Naive thymus-derived CD4-positive, alpha-beta T cell (primary cell): ENCODE data around the gene OGDH. TPM values are rescaled to one million over a fixed set of nuclear protein-coding genes. Genes with fewer than 3 reads are reported as not detected.

Experiments used
- ATAC-seq: fragments of 150-1000 bp; cut with Tn5 transposase; 2 replicates; pipeline ENCODE4 v1.10.0; 2021; ENCODE audit warnings: mild to moderate bottlenecking, moderate library complexity
- CTCF ChIA-PET: fragments of 350-600 bp; sonication (Branson Sonifier 250); formaldehyde crosslinking; loops from one replicate; lab custom pipeline; 2021; ENCODE audit warnings: antibody characterized with exemption; lab: Charles Lee
- POLR2A ChIA-PET: fragments of 350-600 bp; sonication (Branson Sonifier 250); formaldehyde crosslinking; loops from one replicate; lab custom pipeline; 2021; ENCODE audit warnings: antibody characterized with exemption, inconsistent platforms; lab: Charles Lee
- DNase-seq, 9 donors: peaks; one replicate each; pipeline versions ENCODE4 v3.0.0 to v3.0.0-alpha.2; 2020 to 2022; ENCODE audit warnings: mixed read lengths in 1 of 9
- H3K27ac ChIP-seq: one replicate; pipeline ENCODE4 v1.7.0; 2013; ENCODE audit warnings: mild to moderate bottlenecking, low read depth, low read length, moderate library complexity
- H3K27me3 ChIP-seq, 2 donors: one replicate each; pipeline ENCODE4 v1.7.0; 2013; ENCODE audit warnings: low read length in 2 of 2, mild to moderate bottlenecking in 2 of 2, moderate library complexity in 2 of 2; ENCODE audit not compliant: control insufficient read depth in 2 of 2, insufficient read depth in 2 of 2
- H3K36me3 ChIP-seq, 3 experiments: 1 replicate in 2 of 3; 2 replicates in 1 of 3; pipeline ENCODE4 v1.7.0; 2013; ENCODE audit warnings: low read length in 3 of 3, mild to moderate bottlenecking in 3 of 3, moderate library complexity in 1 of 3; ENCODE audit not compliant: insufficient read depth in 3 of 3, control insufficient read depth in 2 of 3
- H3K4me1 ChIP-seq, 2 donors: one replicate each; pipeline ENCODE4 v1.7.0; 2013; ENCODE audit warnings: low read length in 2 of 2, mild to moderate bottlenecking in 2 of 2, moderate library complexity in 1 of 2; ENCODE audit not compliant: control insufficient read depth in 2 of 2, insufficient read depth in 2 of 2
- H3K4me3 ChIP-seq: 2 replicates; pipeline ENCODE4 v1.7.0; 2013; ENCODE audit warnings: mild to moderate bottlenecking, low read length
- H3K9me3 ChIP-seq, 3 experiments: 1 replicate in 2 of 3; 2 replicates in 1 of 3; pipeline ENCODE4 v1.7.0; 2013; ENCODE audit warnings: low read length in 3 of 3; ENCODE audit not compliant: control insufficient read depth in 2 of 3
- H3K27ac Mint-ChIP-seq, 9 donors: one replicate each; pipeline ENCODE4 v1.8.0; 2020 to 2022; ENCODE audit warnings: mixed read lengths in 9 of 9, mild to moderate bottlenecking in 8 of 9, moderate library complexity in 5 of 9, inconsistent platforms in 2 of 9
- H3K27me3 Mint-ChIP-seq, 5 donors: one replicate each; pipeline ENCODE4 v1.8.0; 2021 to 2022; ENCODE audit warnings: mixed read lengths in 5 of 5, mild to moderate bottlenecking in 1 of 5
- H3K36me3 Mint-ChIP-seq, 5 donors: one replicate each; pipeline ENCODE4 v1.8.0; 2020 to 2022; ENCODE audit warnings: mixed read lengths in 5 of 5, mild to moderate bottlenecking in 3 of 5, inconsistent platforms in 1 of 5
- H3K4me1 Mint-ChIP-seq, 7 donors: one replicate each; pipeline ENCODE4 v1.8.0; 2020 to 2022; ENCODE audit warnings: mixed read lengths in 7 of 7, mild to moderate bottlenecking in 3 of 7, inconsistent platforms in 1 of 7
- H3K4me3 Mint-ChIP-seq, 10 donors: one replicate each; pipeline ENCODE4 v1.8.0; 2020 to 2022; ENCODE audit warnings: mild to moderate bottlenecking in 10 of 10, mixed read lengths in 10 of 10, moderate library complexity in 6 of 10, inconsistent platforms in 2 of 10
- H3K9me3 Mint-ChIP-seq, 11 donors: one replicate each; pipeline ENCODE4 v1.8.0; 2020 to 2022; ENCODE audit warnings: mixed read lengths in 11 of 11, mild to moderate bottlenecking in 4 of 11, inconsistent platforms in 1 of 11, moderate library complexity in 1 of 11
- intact Hi-C, 2 donors: fragments of 100-400 bp; cut with micrococcal nuclease; formaldehyde crosslinking; loops; one replicate each; pipeline ENCODE4 v1.15.1; 2023
- polyA plus RNA-seq, 2 donors: library from polyadenylated mRNA; unstranded; fragments of 300-500 nt; fragmentation: Illumina TruSeq; gene quantifications; one replicate each; pipeline ENCODE4 v1.2.3, GENCODE V29; 2021
- total RNA-seq, 6 experiments: library from RNA in 5 of 6; stranded (reverse) in 5 of 6; gene quantifications; 1 replicate in 5 of 6; 2 replicates in 1 of 6; pipeline ENCODE4 v1.2.3 and lab custom pipeline; 2021 to 2026

Gene OGDH
- total and polyA plus RNA-seq, 7 experiments from 2014 or later = 20.3 to 122 (median 64.2) TPM

DNA sequence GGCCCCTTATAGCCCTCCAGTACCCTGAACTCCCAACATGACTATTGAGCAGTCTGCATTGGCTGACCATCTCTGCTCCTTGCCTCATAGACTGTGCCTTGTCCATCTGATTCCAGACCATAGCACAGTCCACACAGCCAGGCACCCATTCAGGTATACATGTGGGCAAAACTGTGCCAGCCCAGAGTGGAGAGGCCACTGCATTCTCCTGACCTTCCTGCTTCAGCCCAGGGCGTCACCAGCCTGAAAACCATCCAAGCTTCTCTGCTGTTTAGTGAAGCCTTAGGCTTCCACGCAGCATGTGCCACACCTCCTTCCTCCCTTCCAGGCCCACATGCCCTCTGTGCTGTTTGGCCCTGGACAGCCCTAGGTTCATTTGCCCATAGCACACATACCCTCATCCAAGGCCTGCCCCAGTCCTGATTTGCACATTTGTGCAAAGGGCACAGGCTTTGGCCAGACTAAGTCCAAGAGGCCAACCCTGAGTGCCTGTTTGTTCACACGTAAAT lies 43.2 kb upstream of the OGDH start:
- no peak overlapping the region for H3K4me3 Mint-ChIP-seq
- intact Hi-C loops = no loop called here
- peaks cover 0 to 20% (median 7%) of the 10 kb centered on the region in 5 donors for H3K36me3 Mint-ChIP-seq
- DNase-seq = no peak
- no peaks in the 10 kb centered on the region for H3K27me3 Mint-ChIP-seq
- no peak for ATAC-seq
- Histone ChIP-seq H3K27me3 (no peaks in the 10 kb centered on the region), H3K36me3 (peaks cover 0 to 45% (median 12%) of the 10 kb centered on the region in 3 experiments), H3K9me3 (no peaks in the 10 kb centered on the region), H3K27ac (no peak overlapping the region), H3K4me3 (no peak overlapping the region), H3K4me1 (no peaks in the 10 kb centered on the region)
- CTCF ChIA-PET = no interaction called here
- peak overlapping the region in 3 of 9 donors; percentile 12 to 55 (median 26) for H3K27ac Mint-ChIP-seq
- POLR2A ChIA-PET = no interaction called here
- H3K4me1 Mint-ChIP-seq = peaks cover 3 to 20% (median 11%) of the 10 kb centered on the region in 7 donors
- H3K9me3 Mint-ChIP-seq = no peaks in the 10 kb centered on the region

DNA sequence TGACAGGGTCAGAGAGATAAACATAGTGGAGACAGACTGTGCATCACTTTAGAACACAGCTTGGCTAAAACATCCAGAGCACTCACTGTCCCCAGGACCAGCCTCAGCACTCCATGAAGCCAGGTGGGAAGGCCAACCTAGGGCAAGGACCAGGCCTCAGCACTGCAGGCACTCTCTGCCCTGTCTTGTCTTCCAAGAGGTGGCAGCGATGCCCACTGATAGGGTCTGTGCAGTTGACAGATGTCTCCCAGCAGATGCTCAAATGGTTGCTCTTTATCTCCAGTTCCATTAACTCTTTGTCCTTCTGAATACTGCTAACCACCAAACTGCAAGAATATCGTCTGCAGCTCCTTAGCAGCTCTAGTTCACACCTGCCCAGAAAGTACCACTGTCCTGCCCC lies 41.8 kb upstream of the OGDH start:
- H3K36me3 ChIP-seq = peaks cover 8 to 58% (median 25%) of the 10 kb centered on the region in 3 experiments
- H3K4me3 ChIP-seq = no peak overlapping the region
- ATAC-seq (no peak), DNase-seq (no peak)
- no peaks in the 10 kb centered on the region for H3K27me3 ChIP-seq
- H3K4me1 Mint-ChIP-seq = peaks cover 5 to 20% (median 11%) of the 10 kb centered on the region in 7 donors
- POLR2A ChIA-PET = interaction anchor here (0.7 to 2.8 kb wide), 6 partner anchors 9 to 145 kb away, joined by 3 to 19 read pairs (median 6); partner anchors contain the start of genes DDX56, NUDCD3 and TMED4
- CTCF ChIA-PET = interaction anchor here (0.8 to 5.1 kb wide), 12 partner anchors 10 to 323 kb away, joined by 3 to 27 read pairs (median 3); partner anchors contain the start of genes DDX56 and TMED4
- intact Hi-C loops = loop anchor here (1.0 to 2.0 kb wide), 5 partner anchors 74 to 323 kb away; partner anchors contain the start of gene NUDCD3 (in 2 of the 2)
- no peaks in the 10 kb centered on the region for H3K9me3 ChIP-seq
- H3K36me3 Mint-ChIP-seq = peaks cover 4 to 32% (median 12%) of the 10 kb centered on the region in 5 donors
- peak overlapping the region in 5 of 9 donors; percentile 3 to 74 (median 36) for H3K27ac Mint-ChIP-seq
- H3K27ac ChIP-seq = peak overlapping the region; percentile 41
- no peak overlapping the region for H3K4me3 Mint-ChIP-seq
- H3K4me1 ChIP-seq = no peaks in the 10 kb centered on the region
- no peaks in the 10 kb centered on the region for H3K9me3 Mint-ChIP-seq
- H3K27me3 Mint-ChIP-seq = no peaks in the 10 kb centered on the region

DNA sequence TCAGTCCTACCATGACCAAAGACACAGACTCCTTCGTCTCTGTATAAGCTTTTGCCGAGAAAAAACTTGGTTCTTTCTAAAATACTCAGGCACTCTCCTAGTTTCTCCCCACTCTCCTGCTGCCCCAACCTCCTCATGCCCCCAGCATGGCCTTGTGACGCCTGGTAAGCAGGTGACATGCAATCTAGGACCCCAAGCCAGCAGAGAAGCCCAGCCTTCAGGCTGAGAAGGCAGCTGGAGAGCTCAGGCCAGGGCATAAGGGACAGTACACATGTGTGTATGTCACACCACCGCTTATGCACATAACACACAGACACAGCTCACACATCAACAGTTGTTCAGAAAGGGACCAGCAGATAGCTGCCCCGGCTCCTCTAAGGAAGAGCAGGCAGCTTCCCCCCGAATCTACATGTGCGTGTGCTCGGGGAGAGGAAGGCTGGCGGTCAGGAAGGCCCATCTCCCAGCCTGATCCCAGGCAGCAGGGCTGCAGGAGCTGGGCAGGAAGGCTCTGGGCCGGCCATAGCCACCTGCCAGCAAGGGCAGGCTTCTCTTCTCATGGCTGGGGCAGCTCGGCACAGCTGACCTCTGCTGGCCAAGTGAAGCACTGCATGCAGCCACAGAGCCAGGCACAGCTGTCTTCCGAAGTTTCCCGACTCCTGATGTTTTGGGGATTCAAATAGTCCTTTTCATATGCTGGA lies 41.2 kb upstream of the OGDH start:
- H3K27ac Mint-ChIP-seq = peak overlapping the region; percentile 3 to 83 (median 42)
- Histone ChIP-seq H3K4me1 (no peaks in the 10 kb centered on the region), H3K27ac (peak overlapping the region; percentile 41), H3K27me3 (no peaks in the 10 kb centered on the region), H3K4me3 (no peak overlapping the region), H3K36me3 (peaks cover 14 to 65% (median 31%) of the 10 kb centered on the region in 3 experiments), H3K9me3 (no peaks in the 10 kb centered on the region)
- intact Hi-C loops = loop anchor here (1.0 to 2.0 kb wide), 5 partner anchors 74 to 324 kb away; partner anchors contain the start of gene NUDCD3 (in 2 of the 2)
- DNase-seq (peak; percentile 25 to 72 (median 57)), ATAC-seq (peak; percentile 92)
- no peak overlapping the region for H3K4me3 Mint-ChIP-seq
- CTCF ChIA-PET = interaction anchor here (0.6 to 5.1 kb wide), 20 partner anchors 9 to 546 kb away, joined by 3 to 27 read pairs (median 3); partner anchors contain the start of genes DDX56 and TMED4
- H3K36me3 Mint-ChIP-seq = peaks cover 7 to 36% (median 12%) of the 10 kb centered on the region in 5 donors
- no peaks in the 10 kb centered on the region for H3K9me3 Mint-ChIP-seq
- H3K27me3 Mint-ChIP-seq = no peaks in the 10 kb centered on the region
- peaks cover 5 to 20% (median 11%) of the 10 kb centered on the region in 7 donors for H3K4me1 Mint-ChIP-seq
- POLR2A ChIA-PET = interaction anchor here (0.8 to 2.8 kb wide), 8 partner anchors 8 to 282 kb away, joined by 3 to 19 read pairs (median 6); partner anchors contain the start of genes DDX56, H2AZ2, NUDCD3 and OGDH

DNA sequence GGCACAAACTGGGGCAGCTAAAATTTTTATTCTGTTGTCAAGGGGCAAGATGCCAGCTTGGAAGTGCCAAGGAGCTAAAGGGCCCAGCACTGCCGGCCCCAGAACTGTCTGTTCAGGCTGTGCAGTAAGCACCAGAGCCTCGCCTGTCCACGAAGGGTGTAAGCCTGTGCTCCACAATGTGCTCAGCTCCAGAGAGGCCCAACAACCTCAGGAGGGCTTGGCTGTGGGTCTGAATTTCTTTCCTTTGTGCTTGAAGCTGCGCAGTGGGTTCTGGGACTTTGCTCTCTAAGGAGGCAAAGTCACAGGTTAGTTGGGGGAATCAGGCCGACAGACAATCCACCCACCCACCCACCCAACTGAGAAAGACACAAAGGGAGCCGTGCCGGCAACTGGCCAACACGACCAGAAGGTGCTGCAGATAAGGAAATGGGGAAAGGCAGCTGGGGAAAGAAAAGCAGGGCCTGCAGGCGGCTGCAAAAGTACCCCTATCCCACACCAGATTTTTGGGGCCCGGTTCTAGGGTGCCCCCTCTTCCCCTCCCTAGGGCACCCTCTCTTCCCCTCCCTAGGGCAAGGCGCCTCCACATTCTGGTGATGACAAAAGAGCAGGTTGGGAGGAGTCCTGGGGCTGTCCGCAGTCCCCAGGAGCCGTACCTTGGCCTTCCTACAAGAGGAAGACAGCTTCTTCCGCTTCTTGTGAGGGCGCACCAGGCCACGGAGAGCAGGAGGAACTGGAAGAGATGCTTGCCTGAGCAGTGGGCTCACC lies 40.5 kb upstream of the OGDH start:
- DNase-seq (no peak), ATAC-seq (peak; percentile 27)
- H3K27me3 Mint-ChIP-seq = no peaks in the 10 kb centered on the region
- no peaks in the 10 kb centered on the region for H3K4me1 ChIP-seq
- no peaks in the 10 kb centered on the region for H3K27me3 ChIP-seq
- intact Hi-C loops = loop anchor here (1.0 to 2.0 kb wide), 5 partner anchors 75 to 325 kb away; partner anchors contain the start of gene NUDCD3 (in 2 of the 2)
- no peak overlapping the region for H3K4me3 Mint-ChIP-seq
- H3K36me3 Mint-ChIP-seq = peaks cover 7 to 39% (median 16%) of the 10 kb centered on the region in 5 donors
- H3K9me3 ChIP-seq = no peaks in the 10 kb centered on the region
- no peak overlapping the region for H3K4me3 ChIP-seq
- H3K4me1 Mint-ChIP-seq = peaks cover 5 to 20% (median 11%) of the 10 kb centered on the region in 7 donors
- H3K27ac Mint-ChIP-seq = peak overlapping the region in 8 of 9 donors; percentile 22 to 83 (median 45)
- CTCF ChIA-PET = interaction anchor here (0.6 to 5.1 kb wide), 17 partner anchors 9 to 608 kb away, joined by 3 to 27 read pairs (median 3); partner anchors contain the start of genes DDX56 and TMED4
- POLR2A ChIA-PET = interaction anchor here (1.2 to 2.8 kb wide), 6 partner anchors 8 to 282 kb away, joined by 4 to 19 read pairs (median 8); partner anchors contain the start of genes DDX56, H2AZ2, NUDCD3 and OGDH
- H3K36me3 ChIP-seq = peaks cover 14 to 72% (median 38%) of the 10 kb centered on the region in 3 experiments
- no peaks in the 10 kb centered on the region for H3K9me3 Mint-ChIP-seq
- H3K27ac ChIP-seq = peak overlapping the region; percentile 34

DNA sequence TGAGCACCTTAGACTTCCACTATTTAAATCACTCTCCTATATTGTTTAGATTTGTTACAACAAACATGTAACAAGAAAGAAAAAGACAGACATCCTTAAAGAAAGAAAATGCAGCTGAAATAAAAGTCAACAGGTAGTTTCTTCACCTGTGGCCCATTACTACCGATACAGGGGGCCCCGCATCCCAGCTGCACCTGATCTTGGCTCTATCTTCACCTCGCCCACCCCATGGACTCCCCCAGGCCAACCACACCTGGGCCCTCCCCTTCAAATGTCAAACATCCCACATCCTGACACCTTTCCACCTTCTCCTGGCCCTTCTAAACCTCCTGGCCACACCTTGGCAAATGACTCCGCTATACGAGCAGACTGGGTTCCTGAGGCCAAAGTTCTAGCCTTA lies 39.7 kb upstream of the OGDH start:
- H3K36me3 ChIP-seq = peaks cover 14 to 79% (median 45%) of the 10 kb centered on the region in 3 experiments
- no peak overlapping the region for H3K27ac ChIP-seq
- H3K4me3 ChIP-seq = no peak overlapping the region
- H3K9me3 ChIP-seq = no peaks in the 10 kb centered on the region
- intact Hi-C loops = no loop called here
- Mint-ChIP-seq H3K27me3 (no peaks in the 10 kb centered on the region), H3K4me3 (no peak overlapping the region), H3K4me1 (peaks cover 5 to 20% (median 15%) of the 10 kb centered on the region in 7 donors), H3K27ac (peak overlapping the region in 2 of 9 donors; percentile 48 to 59), H3K9me3 (no peaks in the 10 kb centered on the region), H3K36me3 (peaks cover 7 to 46% (median 19%) of the 10 kb centered on the region in 5 donors)
- no peaks in the 10 kb centered on the region for H3K27me3 ChIP-seq
- DNase-seq = no peak
- no peak for ATAC-seq
- ChIA-PET CTCF (interaction anchor here (5.1 kb wide), 1 partner anchor 326 kb away, joined by 27 read pairs; no protein-coding TSS in a partner anchor), POLR2A (interaction anchor here (1.7 kb wide), 1 partner anchor 12 kb away, joined by 4 read pairs; no protein-coding TSS in a partner anchor)
- H3K4me1 ChIP-seq = no peaks in the 10 kb centered on the region
